HG03135 (cell line): ENCODE data around the gene FXYD7.
"Not testable (repeated sequence)": the region's sequence is repeated elsewhere in the genome, so short reads cannot be mapped to it uniquely, and the experiment has no call there.

ENCODE experiments used
- ATAC-seq: cut with Tn5 transposase; IDR thresholded peaks from one replicate; pipeline ENCODE4 v1.9.1; 2021; ENCODE audit warnings: mild to moderate bottlenecking, moderate library complexity; ENCODE audit not compliant: unreplicated experiment

The FXYD7 gene

GRCh38 chr19:35125749-35126623, 17.1 kb upstream of the FXYD7 start:
- ATAC-seq, result no peak

DNA sequence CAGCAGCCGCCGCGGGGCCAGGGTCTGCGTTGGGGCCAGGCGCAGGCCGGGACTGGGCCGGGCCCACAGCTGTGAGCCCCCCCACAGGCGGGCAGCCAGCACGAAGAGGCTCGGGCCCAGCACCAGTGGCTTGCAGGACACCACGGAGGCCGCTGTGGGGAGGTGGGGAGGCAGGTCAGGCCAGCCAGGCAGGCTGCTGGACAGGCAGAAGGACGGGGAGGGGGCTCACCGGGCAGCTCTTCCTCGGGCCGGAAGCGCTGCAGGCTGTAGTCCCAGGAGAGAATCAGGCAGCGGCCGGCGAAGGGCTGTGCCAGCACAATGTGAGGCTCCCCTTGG, 16.5 kb upstream of the FXYD7 start:
- ATAC-seq, result no peak

GRCh38 chr19:35127871-35128270, 15.2 kb upstream of the FXYD7 start:
- no peak for ATAC-seq

DNA sequence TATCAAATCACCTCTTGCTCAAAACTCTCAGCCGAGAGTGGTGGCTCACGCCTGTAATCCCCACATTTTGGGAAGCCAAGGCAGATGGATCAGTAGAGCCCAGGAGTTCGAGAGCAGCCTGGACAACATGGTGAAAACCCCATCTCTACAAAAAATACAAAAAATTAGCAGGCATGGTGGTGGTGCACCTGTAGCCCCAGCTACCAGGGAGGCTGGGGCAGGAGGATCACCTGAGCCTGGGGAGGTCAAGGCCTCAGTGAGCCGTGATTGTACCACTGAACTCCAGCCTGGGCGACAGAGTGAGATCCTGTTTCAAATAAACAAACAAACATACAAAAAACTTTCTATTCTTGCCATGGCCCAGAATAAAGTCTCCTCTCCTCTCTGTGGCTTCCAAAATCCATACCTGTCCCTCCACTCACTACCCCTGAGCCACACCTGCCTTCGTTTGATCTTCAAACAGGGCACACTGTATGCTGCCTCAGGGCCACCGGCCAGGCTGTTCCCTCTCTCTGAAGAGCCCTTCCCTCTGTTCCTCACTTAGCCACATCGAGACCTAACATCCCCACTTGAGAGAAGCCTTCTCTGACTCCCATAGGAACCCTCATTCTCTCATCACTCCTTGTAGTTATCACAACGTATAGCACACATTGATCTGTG, 14.5 kb upstream of the FXYD7 start:
- ATAC-seq, result no peak

DNA sequence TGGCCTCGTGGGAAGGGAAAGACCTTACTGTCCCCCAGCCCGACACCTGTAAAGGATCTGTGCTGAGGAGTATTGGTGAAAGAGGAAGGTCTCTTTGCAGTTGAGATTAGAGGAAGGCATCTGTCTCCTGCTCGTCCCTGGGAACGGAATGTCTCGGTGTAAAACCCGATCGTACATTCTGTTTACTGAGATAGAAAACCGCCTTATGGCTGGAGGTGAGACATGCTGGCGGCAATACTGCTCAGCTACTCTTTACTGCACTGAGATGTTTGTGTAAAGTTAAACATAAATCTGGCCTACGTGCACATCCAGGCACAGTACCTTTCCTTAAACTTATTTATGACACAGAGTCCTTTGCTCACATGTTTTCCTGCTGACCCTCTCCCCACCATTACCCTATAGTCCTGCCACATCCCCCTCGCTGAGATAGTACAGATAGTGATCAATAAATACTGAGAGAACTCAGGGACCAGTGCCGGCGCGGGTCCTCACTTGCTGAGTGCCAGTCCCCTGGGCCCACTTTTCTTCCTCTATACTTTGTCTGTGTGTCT, 13.3 kb upstream of the FXYD7 start:
- not testable (repeated sequence) for ATAC-seq

GRCh38 chr19:35130761-35131720, 12.0 kb upstream of the FXYD7 start:
- ATAC-seq, result no peak

DNA sequence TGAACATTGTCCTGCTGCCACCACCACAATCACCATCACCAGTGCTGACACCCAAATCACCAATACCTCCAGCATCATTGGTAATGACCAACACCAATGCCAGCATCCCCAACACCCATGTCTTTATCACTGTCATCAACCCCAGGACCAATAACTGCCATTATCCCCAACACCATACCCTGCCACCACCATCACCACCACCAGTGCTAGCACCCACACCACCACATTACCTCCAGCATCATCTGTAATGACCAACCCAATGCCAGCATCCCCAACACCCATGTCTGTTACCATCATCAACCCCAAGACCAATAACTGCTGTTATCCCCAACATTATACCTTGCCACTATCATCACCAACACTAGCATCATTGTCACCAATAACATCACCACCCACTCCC, 10.8 kb upstream of the FXYD7 start:
- no peak for ATAC-seq

GRCh38 chr19:35133826-35134225, 9.2 kb upstream of the FXYD7 start:
- no peak for ATAC-seq

- ATAC-seq, result no peak
Measured at GRCh38 chr19:35134601-35135242, 8.3 kb upstream of the FXYD7 start, which contains the start of gene LGI4. Gene LGI4, minus strand, starts transcription at chr19:35135059. Its CDS starts 379 bp downstream, at chr19:35134680.

- no peak for ATAC-seq
Measured at GRCh38 chr19:35135389-35135909, 7.6 kb upstream of the FXYD7 start.

GRCh38 chr19:35136231-35136630, 6.8 kb upstream of the FXYD7 start:
- ATAC-seq, result no peak

GRCh38 chr19:35136977-35137702, 5.9 kb upstream of the FXYD7 start:
- ATAC-seq, result no peak

DNA sequence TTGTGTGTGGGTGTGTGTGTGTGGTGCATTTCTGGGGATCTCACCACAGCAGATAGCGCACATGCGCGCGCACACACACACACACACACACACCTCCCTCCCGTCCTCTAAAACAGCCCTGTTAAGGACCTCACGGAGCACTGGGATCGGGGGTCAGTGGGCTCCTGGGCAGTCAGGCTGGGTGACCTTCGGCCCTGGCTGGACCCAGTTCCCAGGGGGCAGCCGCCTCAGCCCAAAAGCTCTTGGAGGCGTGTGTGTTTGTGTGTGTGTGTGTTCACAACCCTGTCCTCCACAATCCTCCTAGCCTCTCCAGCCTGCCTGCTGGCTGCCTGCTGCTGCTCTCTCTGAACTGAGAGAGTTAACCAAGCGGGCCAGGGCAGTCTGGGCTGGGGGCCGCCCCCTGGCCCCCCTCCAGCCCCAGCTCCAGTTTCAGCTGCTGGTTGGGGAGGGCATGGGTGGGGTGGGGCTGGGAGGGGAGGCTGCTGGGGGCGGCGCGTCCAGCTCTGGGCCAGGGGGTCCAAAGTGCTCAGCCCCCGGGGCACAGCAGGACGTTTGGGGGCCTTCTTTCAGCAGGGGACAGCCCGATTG, 4.7 kb upstream of the FXYD7 start, which contains the start of gene FXYD1:
FXYD1 (plus strand) TSS at position 520 of the 588 bp plus-strand sequence. CDS start 1,256 bp downstream, outside the sequence.
- ATAC-seq, result no peak

DNA sequence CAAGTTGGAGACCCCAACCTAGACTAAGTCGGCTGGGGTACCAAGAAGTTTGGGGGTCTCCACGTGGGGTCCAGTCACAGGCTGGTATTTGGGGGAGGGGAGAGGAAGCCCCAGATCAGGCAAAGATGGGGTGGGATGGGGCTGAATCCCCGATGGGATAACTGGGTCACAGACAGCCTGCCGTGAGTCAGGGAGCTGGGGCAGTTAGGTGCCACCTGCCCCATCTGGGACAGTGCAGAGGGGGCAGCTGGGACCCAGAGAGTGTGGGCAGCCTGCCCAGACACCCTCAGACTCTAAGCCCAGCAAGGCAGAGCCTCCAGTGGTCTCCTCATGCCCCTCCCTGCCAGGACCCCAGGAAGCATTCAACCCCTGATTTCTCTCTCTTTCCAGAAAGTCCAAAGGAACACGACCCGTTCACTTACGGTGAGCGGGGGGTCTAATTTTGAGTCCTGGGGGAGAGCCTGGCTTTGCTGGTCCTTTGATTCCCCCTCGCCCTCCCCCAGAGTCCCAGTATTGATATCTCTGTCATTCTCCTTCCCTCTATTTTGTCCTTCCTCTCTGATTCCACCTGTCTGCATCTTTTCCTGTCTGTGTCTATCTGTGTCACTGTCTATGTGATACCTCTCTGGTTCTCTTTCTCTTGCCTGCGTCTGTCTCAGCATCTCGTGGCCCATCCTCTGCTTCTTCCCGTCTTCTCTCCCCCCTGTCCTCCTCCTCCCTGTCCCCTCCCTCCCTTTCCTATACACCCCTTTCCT, 2.7 kb upstream of the FXYD7 start:
- ATAC-seq, result no peak

- no peak for ATAC-seq
Measured at GRCh38 chr19:35140962-35141836, 1.9 kb upstream of the FXYD7 start.

DNA sequence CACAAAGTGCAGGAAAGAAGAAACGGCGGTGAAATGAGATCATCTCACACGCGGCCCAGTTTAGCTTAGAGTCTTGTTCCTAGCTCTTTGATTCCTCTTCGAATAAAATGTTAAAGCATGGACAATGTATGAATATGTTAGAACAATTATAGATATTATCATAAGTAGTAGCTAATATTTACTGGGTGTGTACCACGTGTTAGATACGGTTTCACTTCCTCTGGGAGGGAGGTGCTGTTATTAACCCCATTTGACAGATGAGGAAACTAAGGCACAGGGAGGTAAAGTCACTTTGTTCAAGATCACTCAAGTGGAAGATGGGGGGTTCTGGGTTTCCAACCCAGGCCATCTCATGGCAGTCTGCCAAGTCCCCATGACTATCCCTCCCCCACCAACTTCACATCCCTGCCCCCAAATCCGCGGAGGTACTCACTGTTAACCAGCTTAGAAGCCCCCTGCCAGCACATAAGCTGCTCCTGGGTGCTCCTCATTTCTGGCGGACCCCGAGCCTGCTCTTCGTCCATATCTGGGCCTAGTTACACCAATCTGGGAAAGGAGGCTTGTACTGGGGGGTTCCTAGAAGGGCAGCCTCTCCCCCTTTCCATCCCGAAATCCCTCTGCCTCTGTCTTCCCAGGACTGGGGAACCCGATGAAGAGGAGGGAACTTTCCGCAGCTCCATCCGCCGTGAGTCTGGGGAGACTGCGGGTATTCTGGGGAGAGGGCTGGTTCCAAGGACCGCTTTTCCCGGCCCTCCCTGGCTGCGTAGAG, 1.0 kb upstream of the FXYD7 start:
- no peak for ATAC-seq
